HAP-1 (cell line): Measurements from ENCODE around the gene NFKBIZ.

Experiments used
- DNase-seq, 2 experiments: peaks; one replicate each; pipeline ENCODE4 v3.0.0-alpha.2; 2016 to 2020; ENCODE audit warnings: low spot score in 2 of 2
- H3K27me3 ChIP-seq: fragments of 250-450 bp; sonication (Bioruptor Pico); 2 replicates; pipeline ENCODE4 v1.5.1; 2020; ENCODE audit warnings: low read depth, mild to moderate bottlenecking, moderate library complexity
- H3K36me3 ChIP-seq: fragments of 250-450 bp; sonication (Bioruptor Pico); replicated peaks from 2 replicates; pipeline ENCODE4 v1.5.1; 2020; ENCODE audit warnings: mild to moderate bottlenecking
- H3K4me1 ChIP-seq: fragments of 250-450 bp; sonication (Bioruptor Pico); 2 replicates; pipeline ENCODE4 v1.5.1; 2020; ENCODE audit warnings: mild to moderate bottlenecking
- H3K4me3 ChIP-seq: fragments of 250-450 bp; sonication (Bioruptor Pico); 2 replicates; pipeline ENCODE4 v1.5.1; 2020; ENCODE audit warnings: mild to moderate bottlenecking, moderate library complexity
- H3K9me3 ChIP-seq: fragments of 250-450 bp; sonication (Bioruptor Pico); 2 replicates; pipeline ENCODE4 v1.5.1; 2020; ENCODE audit warnings: mild to moderate bottlenecking, moderate library complexity
- in situ Hi-C: fragments of 300-500 bp; cut with MboI; formaldehyde crosslinking; loops from 3 replicates; pipeline ENCODE4 v1.14.3; 2020; ENCODE audit warnings: low sequenced_read_pairs, inconsistent platforms, mixed read lengths

The NFKBIZ gene

GRCh38 chr3:101816215-101817149 lies 32.8 kb upstream of the NFKBIZ start:
- no peaks in the 10 kb centered on the region for H3K9me3 ChIP-seq
- no peak overlapping the region for H3K4me3 ChIP-seq
- H3K27me3 ChIP-seq: no peaks in the 10 kb centered on the region
- DNase-seq: no peak
- no peaks in the 10 kb centered on the region for H3K4me1 ChIP-seq
- H3K36me3 ChIP-seq: peaks cover 17% of the 10 kb centered on the region
- in situ Hi-C loops: no loop called here

- Histone ChIP-seq H3K36me3 (peaks cover 24% of the 10 kb centered on the region), H3K4me1 (no peaks in the 10 kb centered on the region), H3K9me3 (no peaks in the 10 kb centered on the region), H3K4me3 (no peak overlapping the region), H3K27me3 (no peaks in the 10 kb centered on the region)
- in situ Hi-C loops: no loop called here
- no peak for DNase-seq
Observed at GRCh38 chr3:101817992-101818391, 31.3 kb upstream of the NFKBIZ start.

- Histone ChIP-seq H3K4me3 (no peak overlapping the region), H3K27me3 (no peaks in the 10 kb centered on the region), H3K9me3 (no peaks in the 10 kb centered on the region), H3K4me1 (no peaks in the 10 kb centered on the region), H3K36me3 (peaks cover 24% of the 10 kb centered on the region)
- no peak for DNase-seq
- in situ Hi-C loops: loop anchor here (10.0 kb wide), 1 partner anchor 405 kb away; no protein-coding TSS in a partner anchor
Observed at GRCh38 chr3:101819649-101820206, 29.6 kb upstream of the NFKBIZ start.

- DNase-seq: no peak
- Histone ChIP-seq H3K4me1 (no peaks in the 10 kb centered on the region), H3K9me3 (no peaks in the 10 kb centered on the region), H3K27me3 (no peaks in the 10 kb centered on the region), H3K4me3 (no peak overlapping the region), H3K36me3 (peaks cover 24% of the 10 kb centered on the region)
- in situ Hi-C loops: loop anchor here (10.0 kb wide), 1 partner anchor 403 kb away; no protein-coding TSS in a partner anchor
Observed at GRCh38 chr3:101821503-101821902, 27.8 kb upstream of the NFKBIZ start.

- peaks cover 18% of the 10 kb centered on the region; the same call in 1 of the 2 replicates for H3K36me3 ChIP-seq
- H3K4me1 ChIP-seq: peaks cover 14% of the 10 kb centered on the region
- DNase-seq: no peak
- no peaks in the 10 kb centered on the region for H3K9me3 ChIP-seq
- no peaks in the 10 kb centered on the region for H3K27me3 ChIP-seq
- in situ Hi-C loops: loop anchor here (10.0 kb wide), 1 partner anchor 401 kb away; no protein-coding TSS in a partner anchor
- H3K4me3 ChIP-seq: no peak overlapping the region
Observed at GRCh38 chr3:101823525-101823924, 25.8 kb upstream of the NFKBIZ start.

GRCh38 chr3:101824702-101825101 lies 24.6 kb upstream of the NFKBIZ start:
- in situ Hi-C loops: loop anchor here (10.0 kb wide), 1 partner anchor 400 kb away; no protein-coding TSS in a partner anchor
- H3K36me3 ChIP-seq: peaks cover 18% of the 10 kb centered on the region; the same call in 1 of the 2 replicates
- H3K4me1 ChIP-seq: peaks cover 19% of the 10 kb centered on the region
- H3K27me3 ChIP-seq: no peaks in the 10 kb centered on the region
- H3K4me3 ChIP-seq: no peak overlapping the region
- no peak for DNase-seq
- H3K9me3 ChIP-seq: no peaks in the 10 kb centered on the region

GRCh38 chr3:101825904-101826445 lies 23.3 kb upstream of the NFKBIZ start:
- no peaks in the 10 kb centered on the region for H3K9me3 ChIP-seq
- in situ Hi-C loops: loop anchor here (10.0 kb wide), 1 partner anchor 399 kb away; no protein-coding TSS in a partner anchor
- H3K27me3 ChIP-seq: no peaks in the 10 kb centered on the region
- DNase-seq: no peak
- H3K4me3 ChIP-seq: no peak overlapping the region
- H3K36me3 ChIP-seq: peaks cover 12% of the 10 kb centered on the region; the same call in 1 of the 2 replicates
- H3K4me1 ChIP-seq: peaks cover 19% of the 10 kb centered on the region

GRCh38 chr3:101827211-101828174 lies 21.8 kb upstream of the NFKBIZ start:
- Histone ChIP-seq H3K9me3 (no peaks in the 10 kb centered on the region), H3K4me1 (peaks cover 19% of the 10 kb centered on the region), H3K4me3 (peak overlapping the region; percentile 33), H3K36me3 (no peaks in the 10 kb centered on the region; the same call in 1 of the 2 replicates), H3K27me3 (no peaks in the 10 kb centered on the region)
- peak; percentile 64 to 79 for DNase-seq
- in situ Hi-C loops: loop anchor here (10.0 kb wide), 1 partner anchor 397 kb away; no protein-coding TSS in a partner anchor

- Histone ChIP-seq H3K27me3 (no peaks in the 10 kb centered on the region), H3K9me3 (no peaks in the 10 kb centered on the region), H3K36me3 (no peaks in the 10 kb centered on the region), H3K4me1 (peaks cover 19% of the 10 kb centered on the region), H3K4me3 (peak overlapping the region; percentile 33)
- DNase-seq: no peak
- in situ Hi-C loops: loop anchor here (10.0 kb wide), 1 partner anchor 397 kb away; no protein-coding TSS in a partner anchor
Observed at GRCh38 chr3:101828276-101828675, 21.0 kb upstream of the NFKBIZ start.

- Histone ChIP-seq H3K9me3 (no peaks in the 10 kb centered on the region), H3K4me1 (peaks cover 19% of the 10 kb centered on the region), H3K36me3 (no peaks in the 10 kb centered on the region), H3K27me3 (no peaks in the 10 kb centered on the region), H3K4me3 (no peak overlapping the region)
- in situ Hi-C loops: loop anchor here (10.0 kb wide), 1 partner anchor 396 kb away; no protein-coding TSS in a partner anchor
- DNase-seq: no peak
Observed at GRCh38 chr3:101828691-101829436, 20.4 kb upstream of the NFKBIZ start.

GRCh38 chr3:101829437-101829830 lies 19.9 kb upstream of the NFKBIZ start:
- Histone ChIP-seq H3K4me1 (peaks cover 19% of the 10 kb centered on the region), H3K36me3 (no peaks in the 10 kb centered on the region), H3K27me3 (no peaks in the 10 kb centered on the region), H3K9me3 (no peaks in the 10 kb centered on the region), H3K4me3 (no peak overlapping the region)
- DNase-seq: no peak
- in situ Hi-C loops: loop anchor here (10.0 kb wide), 1 partner anchor 395 kb away; no protein-coding TSS in a partner anchor

- H3K9me3 ChIP-seq: no peaks in the 10 kb centered on the region
- no peaks in the 10 kb centered on the region for H3K27me3 ChIP-seq
- H3K4me1 ChIP-seq: peaks cover 19% of the 10 kb centered on the region
- H3K36me3 ChIP-seq: no peaks in the 10 kb centered on the region
- H3K4me3 ChIP-seq: no peak overlapping the region
- in situ Hi-C loops: loop anchor here (10.0 kb wide), 1 partner anchor 395 kb away; no protein-coding TSS in a partner anchor
- no peak for DNase-seq
Observed at GRCh38 chr3:101829874-101830273, 19.4 kb upstream of the NFKBIZ start.
